SKM-1 (cell line): Measurements from ENCODE around the gene MT2A.
"Not testable (repeated sequence)": the region's sequence is repeated elsewhere in the genome, so short reads cannot be mapped to it uniquely, and the experiment has no call there.

ENCODE experiments used
- DNase-seq: peaks from one replicate; lab custom pipeline; 2025; ENCODE audit not compliant: unreplicated experiment; lab: John Stamatoyannopoulos, UW

MT2A gene

GRCh38 chr16:56608043-56608875, at the start of gene MT2A:
TSS of gene MT2A (plus strand) at chr16:56608584. CDS start at chr16:56608656, 72 bp downstream.
- peak; percentile 95 for DNase-seq

- no peak for DNase-seq
These were observed 49.3 kb upstream of the MT2A start for GRCh38 chr16:56559109-56559508.

- no peak for DNase-seq
These were observed 47.9 kb upstream of the MT2A start for GRCh38 chr16:56560447-56560846.

- no peak for DNase-seq
These were observed 47.3 kb upstream of the MT2A start for GRCh38 chr16:56561126-56561525.

- DNase-seq = no peak
These were observed 43.4 kb upstream of the MT2A start, which contains the start of gene MT4 for GRCh38 chr16:56564793-56565477. TSS of gene MT4 (plus strand) at chr16:56565073. CDS start at chr16:56565129, 56 bp downstream.

GRCh38 chr16:56569971-56570370, 38.4 kb upstream of the MT2A start:
- DNase-seq = no peak

GRCh38 chr16:56571525-56571924, 36.9 kb upstream of the MT2A start:
- no peak for DNase-seq

GRCh38 chr16:56574625-56575024, 33.8 kb upstream of the MT2A start:
- no peak for DNase-seq

GRCh38 chr16:56576585-56577299, 31.6 kb upstream of the MT2A start:
- DNase-seq = peak; percentile 70

GRCh38 chr16:56577300-56577625, 31.1 kb upstream of the MT2A start:
- DNase-seq = no peak

- DNase-seq = no peak
These were observed 27.9 kb upstream of the MT2A start for GRCh38 chr16:56580391-56581048.

- not testable (repeated sequence) for DNase-seq
These were observed 25.5 kb upstream of the MT2A start for GRCh38 chr16:56582911-56583310.

GRCh38 chr16:56583351-56584168, 24.8 kb upstream of the MT2A start:
- DNase-seq = no peak

- DNase-seq = no peak
These were observed 24.1 kb upstream of the MT2A start for GRCh38 chr16:56584276-56584675.

- no peak for DNase-seq
These were observed 19.6 kb upstream of the MT2A start for GRCh38 chr16:56588781-56589140.

GRCh38 chr16:56589141-56590039, 19.0 kb upstream of the MT2A start, which contains the start of gene MT3:
TSS of gene MT3 (plus strand) at chr16:56589528. CDS start at chr16:56589591, 63 bp downstream.
- no peak for DNase-seq

- DNase-seq = peak; percentile 86
These were observed 16.9 kb upstream of the MT2A start for GRCh38 chr16:56591377-56592060.

GRCh38 chr16:56593573-56594291, 14.7 kb upstream of the MT2A start:
- no peak for DNase-seq
